GM23338 (cell line): ENCODE results near the gene UBAC1. TPM values are rescaled to one million over a fixed set of nuclear protein-coding genes. Genes with fewer than 3 reads are reported as not detected.

Experiments used
- ATAC-seq: fragments of 200-7000 bp; cut with Tn5 transposase; 3 replicates; pipeline ENCODE4 v1.9.1; 2020
- DNase-seq: peaks from one replicate; pipeline ENCODE4 v3.0.0-alpha.2; 2015; ENCODE audit warnings: low spot score
- H2AFZ ChIP-seq: fragments of 200-600 bp; sonication (generic); 2 replicates; pipeline ENCODE4 v1.8.0; 2016; ENCODE audit warnings: antibody characterized with exemption, mild to moderate bottlenecking, moderate library complexity
- H3F3A ChIP-seq: fragments of 200-600 bp; sonication (generic); replicated peaks from 2 replicates; pipeline ENCODE4 v1.8.0; 2017; ENCODE audit warnings: antibody characterized with exemption, mixed run types, low read depth
- H3K27ac ChIP-seq: fragments of 200-600 bp; sonication (generic); 2 replicates; pipeline ENCODE4 v1.6.1; 2016; ENCODE audit warnings: low read depth
- H3K27me3 ChIP-seq: fragments of 200-600 bp; sonication (generic); 2 replicates; pipeline ENCODE4 v1.8.0; 2016; ENCODE audit warnings: mild to moderate bottlenecking, mixed run types, moderate library complexity; ENCODE audit not compliant: insufficient read depth
- H3K36me3 ChIP-seq: fragments of 200-600 bp; sonication (generic); 2 replicates; pipeline ENCODE4 v1.8.0; 2016; ENCODE audit warnings: mild to moderate bottlenecking; ENCODE audit not compliant: insufficient read depth
- H3K4me1 ChIP-seq: fragments of 200-600 bp; sonication (generic); 2 replicates; pipeline ENCODE4 v1.8.0; 2016; ENCODE audit warnings: mild to moderate bottlenecking, moderate library complexity; ENCODE audit not compliant: insufficient read depth
- H3K4me2 ChIP-seq: fragments of 200-600 bp; sonication (generic); 2 replicates; pipeline ENCODE4 v1.7.1; 2017; ENCODE audit warnings: mixed run types
- H3K4me3 ChIP-seq: fragments of 200-600 bp; sonication (generic); 2 replicates; pipeline ENCODE4 v1.6.1; 2016; ENCODE audit warnings: mixed run types
- H3K79me2 ChIP-seq: fragments of 200-600 bp; sonication (generic); replicated peaks from 2 replicates; pipeline ENCODE4 v1.8.0; 2017; ENCODE audit warnings: mild to moderate bottlenecking; ENCODE audit not compliant: insufficient read depth
- H3K9me2 ChIP-seq: fragments of 200-600 bp; sonication (generic); 2 replicates; pipeline ENCODE4 v1.8.0; 2017; ENCODE audit not compliant: insufficient read depth
- H4K20me1 ChIP-seq: fragments of 200-600 bp; sonication (generic); replicated peaks from 2 replicates; pipeline ENCODE4 v1.8.0; 2017; ENCODE audit warnings: mild to moderate bottlenecking; ENCODE audit not compliant: insufficient read depth
- H3K27ac Mint-ChIP-seq: 2 replicates; pipeline ENCODE4 v1.8.0; 2020; ENCODE audit warnings: inconsistent platforms, mild to moderate bottlenecking, moderate library complexity, mixed read lengths
- H3K27me3 Mint-ChIP-seq: 3 replicates; pipeline ENCODE4 v1.8.0; 2022; ENCODE audit warnings: low read depth, mild to moderate bottlenecking, moderate library complexity, mixed read lengths, inconsistent platforms; ENCODE audit not compliant: insufficient read depth, poor library complexity
- H3K36me3 Mint-ChIP-seq: 3 replicates; pipeline ENCODE4 v1.8.0; 2021; ENCODE audit warnings: low read depth, mild to moderate bottlenecking, inconsistent platforms, moderate library complexity, mixed read lengths
- H3K4me1 Mint-ChIP-seq: 3 replicates; pipeline ENCODE4 v1.8.0; 2020; ENCODE audit warnings: mild to moderate bottlenecking, inconsistent platforms, mixed read lengths
- H3K4me3 Mint-ChIP-seq: 3 replicates; pipeline ENCODE4 v1.8.0; 2021; ENCODE audit warnings: moderate library complexity, mild to moderate bottlenecking, inconsistent platforms, mixed read lengths
- H3K9me3 Mint-ChIP-seq: 3 replicates; pipeline ENCODE4 v1.8.0; 2020; ENCODE audit warnings: moderate library complexity, mild to moderate bottlenecking, inconsistent platforms, mixed read lengths
- CREB1 ChIP-seq: fragments of 250-450 bp; sonication (Bioruptor Pico); IDR thresholded peaks from 2 replicates; pipeline ENCODE4 v1.5.0; 2020; ENCODE audit warnings: low read depth, mild to moderate bottlenecking, moderate library complexity
- CTCF ChIP-seq, 2 experiments: fragments of 200-600 bp in 1 of 2; sonication (generic) in 1 of 2; conservative IDR thresholded peaks; 2 replicates each; pipeline versions ENCODE4 v1.5.1 to v1.6.1; 2016 to 2017; ENCODE audit warnings: antibody characterized with exemption in 2 of 2, low read depth in 2 of 2, mild to moderate bottlenecking in 2 of 2, moderate library complexity in 1 of 2
- ETS1 ChIP-seq: IDR thresholded peaks from 2 replicates; pipeline ENCODE4 v1.6.1; 2016; ENCODE audit warnings: antibody characterized with exemption
- EZH2 ChIP-seq: fragments of 200-600 bp; sonication (generic); IDR thresholded peaks from one replicate; pipeline ENCODE4 v1.8.0; 2017; ENCODE audit warnings: antibody characterized with exemption, mild to moderate bottlenecking, low read depth; ENCODE audit not compliant: unreplicated experiment
- EZH2phosphoT487 ChIP-seq: fragments of 200-600 bp; sonication (generic); IDR thresholded peaks from one replicate; pipeline ENCODE4 v1.8.1; 2018; ENCODE audit warnings: antibody characterized with exemption; ENCODE audit not compliant: unreplicated experiment
- JUNB ChIP-seq: IDR thresholded peaks from one replicate; pipeline ENCODE4 v1.6.1; 2016; ENCODE audit warnings: antibody characterized with exemption; ENCODE audit not compliant: unreplicated experiment
- NANOG ChIP-seq: IDR thresholded peaks from 2 replicates; pipeline ENCODE4 v1.6.1; 2016; ENCODE audit warnings: antibody characterized with exemption, borderline replicate concordance
- POLR2AphosphoS5 ChIP-seq: IDR thresholded peaks from 2 replicates; pipeline ENCODE4 v1.6.1; 2016; ENCODE audit warnings: antibody characterized with exemption, low read depth
- REST ChIP-seq: IDR thresholded peaks from one replicate; pipeline ENCODE4 v1.6.1; 2018; ENCODE audit warnings: antibody characterized with exemption; ENCODE audit not compliant: unreplicated experiment
- STAT1 ChIP-seq: IDR thresholded peaks from one replicate; pipeline ENCODE4 v1.6.1; 2016; ENCODE audit warnings: antibody characterized with exemption; ENCODE audit not compliant: unreplicated experiment
- ZNF114 ChIP-seq: fragments of 250-450 bp; sonication (Bioruptor Pico); IDR thresholded peaks from 2 replicates; pipeline ENCODE4 v1.5.0; 2020; ENCODE audit warnings: mild to moderate bottlenecking, moderate library complexity
- ZNF331 ChIP-seq: fragments of 250-450 bp; sonication (Bioruptor Pico); IDR thresholded peaks from 2 replicates; pipeline ENCODE4 v1.5.0; 2020; ENCODE audit warnings: low read depth, mild to moderate bottlenecking, moderate library complexity
- ZNF462 ChIP-seq: fragments of 250-450 bp; sonication (Bioruptor Pico); IDR thresholded peaks from 2 replicates; pipeline ENCODE4 v1.5.0; 2020; ENCODE audit warnings: mild to moderate bottlenecking, moderate library complexity
- polyA plus RNA-seq: library from polyadenylated mRNA; unstranded; fragments of >200 nt; fragmentation: Nextera tagmentation; extraction: Ambion mirVana; gene quantifications from 2 replicates; pipeline ENCODE4 v1.2.1, GENCODE V29; 2016
- total RNA-seq: library from RNA; depleted of rRNA; stranded (reverse); fragments of >200 nt; shearing (Covaris generic); gene quantifications from 2 replicates; pipeline ENCODE4 v1.2.3, GENCODE V29; 2014

The UBAC1 gene
- total and polyA plus RNA-seq, 2 experiments from 2014 or later = 63.2 to 86.6 TPM

GRCh38 chr9:135947582-135947981 lies 13.6 kb downstream of the UBAC1 start:
- DNase-seq (no peak), ATAC-seq (no peak)
- Histone ChIP-seq H4K20me1 (peaks cover 8% of the 10 kb centered on the region; the same call in 1 of the 2 replicates), H3K36me3 (peaks cover 16% of the 10 kb centered on the region; the same call in 1 of the 2 replicates), H3K27me3 (no peaks in the 10 kb centered on the region), H3K79me2 (peaks cover 11% of the 10 kb centered on the region), H2AFZ (no peak overlapping the region), H3F3A (0 out of 2 replicates have a peak, but pooled peaks cover 5% of the 10 kb centered on the region), H3K9me2 (no peaks in the 10 kb centered on the region), H3K4me1 (no peaks in the 10 kb centered on the region), H3K4me2 (no peak overlapping the region), H3K4me3 (no peak overlapping the region), H3K27ac (no peak overlapping the region)
- Mint-ChIP-seq H3K4me1 (no peaks in the 10 kb centered on the region), H3K4me3 (no peak overlapping the region), H3K27ac (0 out of 2 replicates have a peak overlapping the region, but pooled peaks have one; percentile 4), H3K36me3 (peaks cover 61% of the 10 kb centered on the region), H3K9me3 (no peaks in the 10 kb centered on the region), H3K27me3 (peaks cover 3% of the 10 kb centered on the region)
- TF ChIP-seq STAT1 = no peak
- no peak for TF ChIP-seq ZNF462
- TF ChIP-seq CREB1 (CRISPR knock-in tag) = no peak
- no peak for TF ChIP-seq REST
- TF ChIP-seq CTCF (conservative IDR thresholded peaks at IDR 0.05; ENCODE audit: low read depth in 2 of 2) = no peak
- TF ChIP-seq ZNF114 (CRISPR knock-in tag) = no peak
- TF ChIP-seq EZH2 = no peak
- TF ChIP-seq JUNB = no peak
- TF ChIP-seq NANOG = no peak
- TF ChIP-seq ZNF331 (CRISPR knock-in tag) = no peak
- no peak for TF ChIP-seq POLR2AphosphoS5
- TF ChIP-seq ETS1 = no peak
- TF ChIP-seq EZH2phosphoT487 = no peak
